A673 (cell line): Measurements from ENCODE around the gene JAG2. TPM values are rescaled to one million over a fixed set of nuclear protein-coding genes. Genes with fewer than 3 reads are reported as not detected.
"Not testable (repeated sequence)": the region's sequence is repeated elsewhere in the genome, so short reads cannot be mapped to it uniquely, and the experiment has no call there.

Experiments
- BruUV-seq: library from RNA; stranded (reverse); fragments of 400-500 nt; replicated peaks from 2 replicates; lab custom pipeline; 2021; lab: Mats Ljungman, UMichigan
- CTCF ChIA-PET: fragments of 300-600 bp; sonication (Branson Sonifier 250); formaldehyde crosslinking; loops from one replicate; lab custom pipeline; 2022; ENCODE audit warnings: antibody characterized with exemption; lab: Charles Lee
- POLR2A ChIA-PET: fragments of 300-600 bp; sonication (Branson Sonifier 250); formaldehyde crosslinking; loops from one replicate; lab custom pipeline; 2022; ENCODE audit warnings: antibody characterized with exemption; ENCODE audit not compliant: low non-redundant PET; lab: Charles Lee
- DNase-seq: peaks from one replicate; pipeline ENCODE4 v3.0.0-alpha.2; 2015; ENCODE audit warnings: low spot score
- H3K27ac ChIP-seq: fragments of 200-600 bp; sonication (generic); 2 replicates; pipeline ENCODE4 v1.5.1; 2016; ENCODE audit warnings: mixed run types, low read depth, mild to moderate bottlenecking, mixed read lengths, antibody characterized with exemption, low read length; ENCODE audit not compliant: poor library complexity, severe bottlenecking
- H3K27me3 ChIP-seq: fragments of 200-600 bp; sonication (generic); replicated peaks from 2 replicates; pipeline ENCODE4 v1.6.1; 2017; ENCODE audit warnings: mixed run types, low read depth, mild to moderate bottlenecking, mixed read lengths, antibody characterized with exemption, low read length; ENCODE audit not compliant: insufficient read depth, poor library complexity
- H3K36me3 ChIP-seq: fragments of 200-600 bp; sonication (generic); 2 replicates; pipeline ENCODE4 v1.6.1; 2016; ENCODE audit warnings: mixed run types, mild to moderate bottlenecking, mixed read lengths, antibody characterized with exemption, low read length; ENCODE audit not compliant: insufficient read depth, poor library complexity, severe bottlenecking
- H3K4me1 ChIP-seq: fragments of 200-600 bp; sonication (generic); 2 replicates; pipeline ENCODE4 v1.6.1; 2017; ENCODE audit warnings: mixed run types, mild to moderate bottlenecking, mixed read lengths, antibody characterized with exemption, low read length; ENCODE audit not compliant: insufficient read depth, poor library complexity, severe bottlenecking
- H3K4me3 ChIP-seq: fragments of 200-600 bp; sonication (generic); 2 replicates; pipeline ENCODE4 v1.5.1; 2016; ENCODE audit warnings: low read depth, mixed run types, mild to moderate bottlenecking, mixed read lengths, low read length; ENCODE audit not compliant: poor library complexity, severe bottlenecking
- H3K9me3 ChIP-seq: fragments of 200-600 bp; sonication (generic); 2 replicates; pipeline ENCODE4 v1.6.1; 2016; ENCODE audit warnings: mixed run types, low read depth, mild to moderate bottlenecking, mixed read lengths, antibody characterized with exemption, low read length; ENCODE audit not compliant: poor library complexity, severe bottlenecking
- EZH2 ChIP-seq: fragments of 200-600 bp; sonication (generic); IDR thresholded peaks from 2 replicates; pipeline ENCODE4 v1.6.1; 2017; ENCODE audit warnings: borderline replicate concordance, low read depth, mild to moderate bottlenecking, mixed read lengths, antibody characterized with exemption, low read length; ENCODE audit not compliant: poor library complexity, severe bottlenecking
- intact Hi-C: fragments of 100-400 bp; cut with micrococcal nuclease; formaldehyde crosslinking; loops from one replicate; pipeline ENCODE4 v1.10.0; 2022; ENCODE audit not compliant: unreplicated experiment
- total RNA-seq: library from RNA; stranded (reverse); gene quantifications from 2 replicates; pipeline ENCODE4 v1.2.3, GENCODE V29; 2021
- TF ChIP-seq, protein P1 (sequence below): fragments of 300-800, 200-600 bp; sonication (generic); conservative IDR thresholded peaks from 2 replicates; pipeline ENCODE4 v1.5.1; 2017; ENCODE audit warnings: low read depth, mild to moderate bottlenecking, antibody characterized with exemption, low read length, moderate library complexity, mixed read lengths

The JAG2 gene
- total RNA-seq, 1 experiment from 2014 or later, result 14.3 TPM

DNA sequence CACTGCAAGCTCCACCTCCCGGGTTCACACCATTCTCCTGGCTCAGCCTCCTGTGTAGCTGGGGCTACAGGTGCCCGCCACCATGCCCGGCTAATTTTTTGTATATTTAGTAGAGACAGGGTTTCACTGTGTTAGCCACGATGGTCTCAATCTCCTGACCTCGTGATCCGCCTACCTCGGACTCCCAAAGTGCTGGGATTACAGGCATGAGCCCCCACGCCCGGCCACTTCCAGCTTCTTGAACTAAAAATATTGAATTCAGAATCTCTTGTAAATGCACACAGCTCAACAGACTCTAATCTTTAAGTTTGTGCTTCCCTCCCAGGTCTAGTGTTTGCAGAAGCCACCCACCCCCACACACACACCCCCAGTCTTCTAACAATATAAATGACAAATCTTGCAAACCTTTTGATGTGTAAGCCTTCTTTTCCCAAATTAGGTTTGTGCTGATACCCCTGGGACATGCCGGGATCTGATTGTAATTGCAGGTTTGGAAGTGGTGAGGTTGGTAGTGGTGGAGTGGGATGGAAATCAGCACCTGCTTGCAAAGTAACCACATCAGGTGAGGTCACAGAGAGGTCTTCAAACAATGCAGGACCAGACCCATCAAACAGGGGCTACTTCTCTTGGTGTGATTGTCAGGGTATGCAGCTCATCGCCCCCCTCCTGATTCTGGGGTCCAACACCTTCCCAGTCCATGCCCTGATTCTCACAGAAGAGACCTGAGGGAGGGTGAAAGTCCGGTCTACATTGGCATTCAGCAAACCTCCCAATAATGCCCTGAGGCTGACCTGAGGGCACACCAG is 51.9 kb downstream of the JAG2 start:
- ChIA-PET CTCF (no interaction called here), POLR2A (no interaction called here)
- no TSS peak for BruUV-seq
- TF ChIP-seq EZH2, result no peak
- TF ChIP-seq, protein P1, sequence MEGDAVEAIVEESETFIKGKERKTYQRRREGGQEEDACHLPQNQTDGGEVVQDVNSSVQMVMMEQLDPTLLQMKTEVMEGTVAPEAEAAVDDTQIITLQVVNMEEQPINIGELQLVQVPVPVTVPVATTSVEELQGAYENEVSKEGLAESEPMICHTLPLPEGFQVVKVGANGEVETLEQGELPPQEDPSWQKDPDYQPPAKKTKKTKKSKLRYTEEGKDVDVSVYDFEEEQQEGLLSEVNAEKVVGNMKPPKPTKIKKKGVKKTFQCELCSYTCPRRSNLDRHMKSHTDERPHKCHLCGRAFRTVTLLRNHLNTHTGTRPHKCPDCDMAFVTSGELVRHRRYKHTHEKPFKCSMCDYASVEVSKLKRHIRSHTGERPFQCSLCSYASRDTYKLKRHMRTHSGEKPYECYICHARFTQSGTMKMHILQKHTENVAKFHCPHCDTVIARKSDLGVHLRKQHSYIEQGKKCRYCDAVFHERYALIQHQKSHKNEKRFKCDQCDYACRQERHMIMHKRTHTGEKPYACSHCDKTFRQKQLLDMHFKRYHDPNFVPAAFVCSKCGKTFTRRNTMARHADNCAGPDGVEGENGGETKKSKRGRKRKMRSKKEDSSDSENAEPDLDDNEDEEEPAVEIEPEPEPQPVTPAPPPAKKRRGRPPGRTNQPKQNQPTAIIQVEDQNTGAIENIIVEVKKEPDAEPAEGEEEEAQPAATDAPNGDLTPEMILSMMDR, result no peak
- no peak for DNase-seq
- intact Hi-C loops, result no loop called here
- Histone ChIP-seq H3K27ac (no peak overlapping the region), H3K4me3 (no peak overlapping the region), H3K36me3 (no peaks in the 10 kb centered on the region), H3K9me3 (peaks cover 5% of the 10 kb centered on the region), H3K27me3 (no peaks in the 10 kb centered on the region), H3K4me1 (no peaks in the 10 kb centered on the region)

GRCh38 chr14:105109243-105109642 is 59.3 kb downstream of the JAG2 start:
- H3K9me3 ChIP-seq, H3K27ac ChIP-seq, H3K4me1 ChIP-seq, H3K4me3 ChIP-seq, H3K36me3 ChIP-seq, intact Hi-C loops, DNase-seq, BruUV-seq, POLR2A ChIA-PET: not testable (repeated sequence)
- CTCF ChIA-PET, result interaction anchor here (0.9 kb wide), 1 partner anchor 12 kb away, joined by 5 read pairs; no protein-coding TSS in a partner anchor
- H3K27me3 ChIP-seq, result peaks cover 19% of the 10 kb centered on the region

- Histone ChIP-seq H3K4me3 (no peak overlapping the region), H3K27ac (no peak overlapping the region), H3K4me1 (no peaks in the 10 kb centered on the region), H3K9me3 (no peaks in the 10 kb centered on the region), H3K27me3 (peaks cover 22% of the 10 kb centered on the region), H3K36me3 (no peaks in the 10 kb centered on the region)
- no TSS peak for BruUV-seq
- POLR2A ChIA-PET, result no interaction called here
- CTCF ChIA-PET, result no interaction called here
- no peak for DNase-seq
- intact Hi-C loops, result no loop called here
- TF ChIP-seq, protein P1, result no peak
- no peak for TF ChIP-seq EZH2
These were observed 60.1 kb downstream of the JAG2 start for GRCh38 chr14:105108516-105108864.
